Measurements from ENCODE around the gene ZNF536. TPM values are rescaled to one million over a fixed set of nuclear protein-coding genes. Genes with fewer than 3 reads are reported as not detected.

ZNF536 gene
- total and polyA plus RNA-seq, 9 of the 15 experiments (the other 6 are each of a cell fraction or from before 2014, with no cell fraction given) = not detected

DNA sequence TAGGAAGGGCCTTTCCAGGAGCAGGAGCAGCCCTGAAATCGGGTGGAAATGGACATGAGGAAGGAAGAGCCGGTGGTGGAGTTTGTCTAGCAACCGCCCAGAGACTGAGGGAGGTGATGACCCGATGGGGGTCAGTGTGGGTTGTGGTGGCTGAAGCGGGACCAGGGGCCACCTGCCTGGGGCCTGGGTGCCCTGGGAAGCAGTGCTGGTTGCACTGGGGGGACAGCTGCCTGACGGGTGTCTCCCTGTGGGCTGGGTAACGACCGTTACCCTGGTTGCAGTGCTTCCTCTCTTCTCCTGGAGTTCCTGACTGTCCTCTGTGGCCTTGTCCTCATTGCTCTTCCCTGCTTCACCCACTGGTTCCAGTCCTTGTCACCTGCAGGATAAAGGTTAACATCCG is 13.0 kb downstream of the ZNF536 start:
- Histone ChIP-seq H4K20me1 (replicated peaks; ENCODE audit: control insufficient read depth, insufficient read depth, low read length) (peaks cover 3% of the 10 kb centered on the region), H3K27ac (ENCODE audit: extremely low read depth, low read depth, low read length) (no peak overlapping the region), H3K36me3 (ENCODE audit: control insufficient read depth, insufficient read depth, low read length) (no peaks in the 10 kb centered on the region), H3K4me2 (ENCODE audit: insufficient read depth, low read length) (no peak overlapping the region), H3K9me3 (replicated peaks; ENCODE audit: control insufficient read depth, insufficient read depth, low read depth, low read length) (no peaks in the 10 kb centered on the region), H3K9me1 (ENCODE audit: control insufficient read depth, insufficient read depth, low read length) (no peaks in the 10 kb centered on the region), H3K9ac (ENCODE audit: insufficient read depth in 1 of 2, low read depth in 2 of 2, low read length in 2 of 2) (no peak overlapping the region), H3K4me1 (replicated peaks in 1 of 2; ENCODE audit: control insufficient read depth in 2 of 2, insufficient read depth in 2 of 2, low read length in 2 of 2) (no peaks in the 10 kb centered on the region), H2AFZ (ENCODE audit: low read depth, low read length) (no peak overlapping the region), H3K4me3 (no peak overlapping the region), H3K79me2 (ENCODE audit: control insufficient read depth, insufficient read depth, low read length) (no peaks in the 10 kb centered on the region), H3K27me3 (ENCODE audit: control insufficient read depth in 2 of 2, insufficient read depth in 2 of 2, low read length in 2 of 2) (no peaks in the 10 kb centered on the region)
- POLR2A ChIA-PET = no interaction called here
- in situ Hi-C loops (cut with MboI) (no loop called here), intact Hi-C loops (cut with micrococcal nuclease) (no loop called here)
- TF ChIP-seq ZNF263 (CRISPR knock-in tag; IDR thresholded peaks at IDR 0.05; ENCODE audit: borderline replicate concordance) (no peak), MCM2 (IDR thresholded peaks at IDR 0.05; ENCODE audit: low read depth) (no peak)
- no peak for FAIRE-seq
- CTCF ChIA-PET (ENCODE audit: low intra/inter-chr PET ratio) = no interaction called here
- 0% methylated on average over 7 of the region's 9 CpGs for WGBS (ENCODE audit: insufficient coverage, low coverage, missing lambda C conversion rate)
- BruUV-seq (replicated peaks) = no TSS peak
- no peak for ATAC-seq
- no peak for DNase-seq (ENCODE audit: extremely low read depth in 1 of 4, low spot score in 3 of 4)

- in situ Hi-C loops (cut with MboI) = no loop called here
- CTCF ChIA-PET (ENCODE audit: low intra/inter-chr PET ratio) = no interaction called here
- Histone ChIP-seq H3K9ac (ENCODE audit: insufficient read depth in 1 of 2, low read depth in 2 of 2, low read length in 2 of 2) (no peak overlapping the region), H3K27ac (ENCODE audit: extremely low read depth, low read depth, low read length) (no peak overlapping the region), H3K27me3 (ENCODE audit: control insufficient read depth in 2 of 2, insufficient read depth in 2 of 2, low read length in 2 of 2) (no peaks in the 10 kb centered on the region), H3K4me2 (ENCODE audit: insufficient read depth, low read length) (no peak overlapping the region), H3K9me1 (ENCODE audit: control insufficient read depth, insufficient read depth, low read length) (no peaks in the 10 kb centered on the region), H3K9me3 (replicated peaks; ENCODE audit: control insufficient read depth, insufficient read depth, low read depth, low read length) (no peaks in the 10 kb centered on the region), H3K4me1 (replicated peaks in 1 of 2; ENCODE audit: control insufficient read depth in 2 of 2, insufficient read depth in 2 of 2, low read length in 2 of 2) (no peaks in the 10 kb centered on the region), H4K20me1 (replicated peaks; ENCODE audit: control insufficient read depth, insufficient read depth, low read length) (peaks cover 3% of the 10 kb centered on the region), H2AFZ (ENCODE audit: low read depth, low read length) (no peak overlapping the region), H3K79me2 (ENCODE audit: control insufficient read depth, insufficient read depth, low read length) (no peaks in the 10 kb centered on the region), H3K36me3 (ENCODE audit: control insufficient read depth, insufficient read depth, low read length) (no peaks in the 10 kb centered on the region), H3K4me3 (no peak overlapping the region)
- POLR2A ChIA-PET = no interaction called here
- FAIRE-seq (no peak), ATAC-seq (no peak), DNase-seq (ENCODE audit: extremely low read depth in 1 of 4, low spot score in 3 of 4) (no peak)
- no TSS peak for BruUV-seq (replicated peaks)
- TF ChIP-seq BRF2 (IDR thresholded peaks at IDR 0.05; ENCODE audit: borderline replicate concordance, insufficient read depth, insufficient read length) (no peak), ZZZ3 (IDR thresholded peaks at IDR 0.05) (no peak), FOSL1 (tag; conservative IDR thresholded peaks at IDR 0.05) (no peak)
- TF ChIP-seq, protein P1, sequence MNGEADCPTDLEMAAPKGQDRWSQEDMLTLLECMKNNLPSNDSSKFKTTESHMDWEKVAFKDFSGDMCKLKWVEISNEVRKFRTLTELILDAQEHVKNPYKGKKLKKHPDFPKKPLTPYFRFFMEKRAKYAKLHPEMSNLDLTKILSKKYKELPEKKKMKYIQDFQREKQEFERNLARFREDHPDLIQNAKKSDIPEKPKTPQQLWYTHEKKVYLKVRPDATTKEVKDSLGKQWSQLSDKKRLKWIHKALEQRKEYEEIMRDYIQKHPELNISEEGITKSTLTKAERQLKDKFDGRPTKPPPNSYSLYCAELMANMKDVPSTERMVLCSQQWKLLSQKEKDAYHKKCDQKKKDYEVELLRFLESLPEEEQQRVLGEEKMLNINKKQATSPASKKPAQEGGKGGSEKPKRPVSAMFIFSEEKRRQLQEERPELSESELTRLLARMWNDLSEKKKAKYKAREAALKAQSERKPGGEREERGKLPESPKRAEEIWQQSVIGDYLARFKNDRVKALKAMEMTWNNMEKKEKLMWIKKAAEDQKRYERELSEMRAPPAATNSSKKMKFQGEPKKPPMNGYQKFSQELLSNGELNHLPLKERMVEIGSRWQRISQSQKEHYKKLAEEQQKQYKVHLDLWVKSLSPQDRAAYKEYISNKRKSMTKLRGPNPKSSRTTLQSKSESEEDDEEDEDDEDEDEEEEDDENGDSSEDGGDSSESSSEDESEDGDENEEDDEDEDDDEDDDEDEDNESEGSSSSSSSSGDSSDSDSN (IDR thresholded peaks at IDR 0.05; ENCODE audit: borderline replicate concordance in 1 of 2, low read depth in 2 of 2, low read length in 2 of 2) = no peak
- WGBS (ENCODE audit: insufficient coverage, low coverage, missing lambda C conversion rate) = 0% methylated on average over 5 of the region's 5 CpGs
- intact Hi-C loops (cut with micrococcal nuclease) = no loop called here
These were observed 13.5 kb downstream of the ZNF536 start for GRCh38 chr19:30385666-30386065.
